HL-60/S4 treated with retinoic acid at 250 ng/mL for 4 days and 3 days (cell line): ENCODE results near the gene NUP54.

ENCODE experiments used
- in situ Hi-C: fragments of 300-500 bp; cut with MboI; formaldehyde crosslinking; loops from 2 replicates; pipeline ENCODE4 v1.7.0; 2022; ENCODE audit warnings: low sequenced_read_pairs

Gene NUP54

GRCh38 chr4:76148142-76148865 is at the start of gene NUP54:
TSS of gene NUP54 (minus strand) at chr4:76148397. CDS start at chr4:76148374, 23 bp downstream.
- in situ Hi-C loops = no loop called here

GRCh38 chr4:76197031-76197743 is 49.0 kb upstream of the NUP54 start:
- in situ Hi-C loops = no loop called here

GRCh38 chr4:76196376-76196775 is 48.2 kb upstream of the NUP54 start:
- in situ Hi-C loops = no loop called here

- in situ Hi-C loops = no loop called here
Measured at GRCh38 chr4:76195326-76195725, 47.1 kb upstream of the NUP54 start.

GRCh38 chr4:76194325-76194724 is 46.1 kb upstream of the NUP54 start:
- in situ Hi-C loops = no loop called here

GRCh38 chr4:76192236-76192635 is 44.0 kb upstream of the NUP54 start:
- in situ Hi-C loops = no loop called here

GRCh38 chr4:76188557-76188956 is 40.4 kb upstream of the NUP54 start:
- in situ Hi-C loops = no loop called here

GRCh38 chr4:76188149-76188548 is 40.0 kb upstream of the NUP54 start:
- in situ Hi-C loops = no loop called here

- in situ Hi-C loops = no loop called here
Measured at GRCh38 chr4:76187152-76187551, 39.0 kb upstream of the NUP54 start.

- in situ Hi-C loops = no loop called here
Measured at GRCh38 chr4:76182463-76182862, 34.3 kb upstream of the NUP54 start.

- in situ Hi-C loops = no loop called here
Measured at GRCh38 chr4:76179398-76180318, 31.5 kb upstream of the NUP54 start.

- in situ Hi-C loops = no loop called here
Measured at GRCh38 chr4:76178296-76178695, 30.1 kb upstream of the NUP54 start.

- in situ Hi-C loops = no loop called here
Measured at GRCh38 chr4:76177709-76178108, 29.5 kb upstream of the NUP54 start.

- in situ Hi-C loops = no loop called here
Measured at GRCh38 chr4:76175336-76175735, 27.1 kb upstream of the NUP54 start.

GRCh38 chr4:76174216-76174615 is 26.0 kb upstream of the NUP54 start:
- in situ Hi-C loops = no loop called here

GRCh38 chr4:76168688-76169087 is 20.5 kb upstream of the NUP54 start:
- in situ Hi-C loops = no loop called here

GRCh38 chr4:76166480-76166879 is 18.3 kb upstream of the NUP54 start:
- in situ Hi-C loops = no loop called here

GRCh38 chr4:76160355-76160754 is 12.2 kb upstream of the NUP54 start:
- in situ Hi-C loops = no loop called here

- in situ Hi-C loops = no loop called here
Measured at GRCh38 chr4:76156635-76157034, 8.4 kb upstream of the NUP54 start.

- in situ Hi-C loops = no loop called here
Measured at GRCh38 chr4:76155979-76156378, 7.8 kb upstream of the NUP54 start.

GRCh38 chr4:76153356-76153755 is 5.2 kb upstream of the NUP54 start:
- in situ Hi-C loops = no loop called here
